GM13976 (cell line): ENCODE results near the gene BCORL1.

Experiments
- DNase-seq: peaks from one replicate; pipeline ENCODE4 v3.0.0; 2012; ENCODE audit warnings: low spot score
- CTCF ChIP-seq: IDR thresholded peaks from 2 replicates; pipeline ENCODE4 v1.5.1; 2012; ENCODE audit warnings: borderline replicate concordance, mild to moderate bottlenecking; ENCODE audit not compliant: insufficient read depth; ENCODE audit errors: extremely low read depth, missing control alignments, control extremely low read depth
- in situ Hi-C: fragments of 300-500 bp; cut with MboI; formaldehyde crosslinking; loops from one replicate; pipeline ENCODE4 v1.12.0; 2022; ENCODE audit warnings: low sequenced_read_pairs, mixed read lengths, inconsistent platforms; ENCODE audit not compliant: unreplicated experiment

The BCORL1 gene

GRCh38 chrX:129982300-129983251, at the start of gene BCORL1:
Gene BCORL1 (plus strand): TSS chrX:129982635. CDS start chrX:130005232, 22,597 bp downstream.
- peak; percentile 93 for DNase-seq
- TF ChIP-seq CTCF, result no peak
- in situ Hi-C loops, result no loop called here

- in situ Hi-C loops, result no loop called here
- peak; percentile 24 for DNase-seq
- no peak for TF ChIP-seq CTCF
Observed at GRCh38 chrX:129932821-129933321, 49.6 kb upstream of the BCORL1 start.

- no peak for DNase-seq
- TF ChIP-seq CTCF, result no peak
- in situ Hi-C loops, result no loop called here
Observed at GRCh38 chrX:129933700-129934099, 48.7 kb upstream of the BCORL1 start.

GRCh38 chrX:129934461-129934860, 48.0 kb upstream of the BCORL1 start:
- no peak for DNase-seq
- no peak for TF ChIP-seq CTCF
- in situ Hi-C loops, result no loop called here

GRCh38 chrX:129934952-129935351, 47.5 kb upstream of the BCORL1 start:
- in situ Hi-C loops, result no loop called here
- no peak for DNase-seq
- no peak for TF ChIP-seq CTCF

- in situ Hi-C loops, result no loop called here
- no peak for DNase-seq
- TF ChIP-seq CTCF, result no peak
Observed at GRCh38 chrX:129938081-129938480, 44.4 kb upstream of the BCORL1 start.
